ENCODE measurements around the gene RHOT1. TPM values are rescaled to one million over a fixed set of nuclear protein-coding genes. Genes with fewer than 3 reads are reported as not detected.
"Not testable (repeated sequence)": the region's sequence is repeated elsewhere in the genome, so short reads cannot be mapped to it uniquely, and the experiment has no call there.

RHOT1 gene
- total RNA-seq (2021; ENCODE audit: unreplicated experiment) (39.2 TPM), Bru-seq, nascent RNA (percentile 78 among the genes with signal in this experiment), BruChase-seq, experiment 1, labeled RNA remaining after a 2-hour chase (percentile 79 among the genes with signal in this experiment), BruChase-seq, experiment 2, labeled RNA remaining after a 6-hour chase (percentile 84 among the genes with signal in this experiment)
- polyA plus RNA-seq (2012; ENCODE audit: insufficient read length), result 23.5 TPM
- long read RNA-seq, transcript RHOT1-201 (19 exons, 3,133 nt), result major isoform, 11 of 69 reads
- long read RNA-seq, transcript RHOT1-204 (20 exons, 2,960 nt), result minor isoform, 7 of 69 reads
- long read RNA-seq, transcript RHOT1-205 (20 exons, 2,516 nt), result minor isoform, 5 of 69 reads
- long read RNA-seq, partial matches to known transcripts, result 30 of 69 reads
- long read RNA-seq, other reads (novel, unspliced or antisense), result 14 of 69 reads

DNA sequence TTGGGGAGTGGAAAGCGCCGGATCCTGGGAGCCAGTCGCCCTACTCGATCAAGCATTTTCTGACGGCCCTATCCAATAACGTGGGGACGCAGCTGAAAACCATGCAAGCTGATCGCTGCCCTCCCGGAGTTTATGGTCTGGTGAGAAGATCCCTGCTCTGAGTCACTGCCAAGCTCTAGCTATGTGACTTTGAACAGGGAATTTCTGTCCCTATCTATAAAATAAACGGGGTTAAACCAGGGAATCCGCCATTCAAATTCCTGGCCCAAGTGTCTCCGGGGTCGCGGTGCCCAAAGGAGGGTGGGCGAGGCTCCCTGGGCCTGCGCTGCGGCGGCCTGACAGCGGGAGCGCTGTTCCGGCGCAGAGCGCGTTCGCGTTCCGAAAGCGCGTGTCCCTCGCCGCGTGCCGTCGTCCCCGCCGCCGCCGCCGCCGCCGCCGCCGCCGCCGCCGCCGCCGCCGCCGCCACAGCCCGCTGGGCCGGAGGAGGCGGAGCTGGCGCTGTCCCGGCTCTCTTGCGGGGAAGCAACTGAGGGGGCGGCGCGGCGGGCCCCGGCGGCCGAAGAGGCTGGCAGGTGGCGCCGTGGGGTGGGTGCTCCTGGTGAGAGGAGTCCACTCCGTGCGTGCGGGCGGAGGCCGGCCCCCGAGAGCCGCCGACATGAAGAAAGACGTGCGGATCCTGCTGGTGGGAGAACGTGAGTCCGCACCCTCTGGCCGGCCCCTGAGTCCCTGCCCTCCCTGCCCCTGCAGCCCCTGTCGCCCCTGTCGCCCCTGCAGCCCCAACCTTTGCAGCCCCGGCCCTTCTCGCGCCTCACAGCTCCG lies at the start of gene RHOT1:
Gene RHOT1, plus strand, starts transcription at position 465 of the 819 bp plus-strand sequence. Its CDS starts 191 bp downstream, at position 656.
- peak within 1 kb of the TSS; percentile 94 for H3K27ac ChIP-seq (ENCODE audit: low read length)
- no peaks in the 10 kb centered on the region for H3K27me3 ChIP-seq (ENCODE audit: control insufficient read depth, insufficient read depth, low read length)
- TF ChIP-seq, protein P1, sequence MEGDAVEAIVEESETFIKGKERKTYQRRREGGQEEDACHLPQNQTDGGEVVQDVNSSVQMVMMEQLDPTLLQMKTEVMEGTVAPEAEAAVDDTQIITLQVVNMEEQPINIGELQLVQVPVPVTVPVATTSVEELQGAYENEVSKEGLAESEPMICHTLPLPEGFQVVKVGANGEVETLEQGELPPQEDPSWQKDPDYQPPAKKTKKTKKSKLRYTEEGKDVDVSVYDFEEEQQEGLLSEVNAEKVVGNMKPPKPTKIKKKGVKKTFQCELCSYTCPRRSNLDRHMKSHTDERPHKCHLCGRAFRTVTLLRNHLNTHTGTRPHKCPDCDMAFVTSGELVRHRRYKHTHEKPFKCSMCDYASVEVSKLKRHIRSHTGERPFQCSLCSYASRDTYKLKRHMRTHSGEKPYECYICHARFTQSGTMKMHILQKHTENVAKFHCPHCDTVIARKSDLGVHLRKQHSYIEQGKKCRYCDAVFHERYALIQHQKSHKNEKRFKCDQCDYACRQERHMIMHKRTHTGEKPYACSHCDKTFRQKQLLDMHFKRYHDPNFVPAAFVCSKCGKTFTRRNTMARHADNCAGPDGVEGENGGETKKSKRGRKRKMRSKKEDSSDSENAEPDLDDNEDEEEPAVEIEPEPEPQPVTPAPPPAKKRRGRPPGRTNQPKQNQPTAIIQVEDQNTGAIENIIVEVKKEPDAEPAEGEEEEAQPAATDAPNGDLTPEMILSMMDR (IDR thresholded peaks at IDR 0.05), result peak; percentile 86
- TF ChIP-seq SIN3A (IDR thresholded peaks at IDR 0.05; ENCODE audit: borderline replicate concordance, insufficient read depth, low read depth, low read length), result peak; percentile 92
- peak; percentile 61 for TF ChIP-seq POLR2AphosphoS5 (IDR thresholded peaks at IDR 0.05; ENCODE audit: low read depth, low read length)
- TF ChIP-seq, protein P2, sequence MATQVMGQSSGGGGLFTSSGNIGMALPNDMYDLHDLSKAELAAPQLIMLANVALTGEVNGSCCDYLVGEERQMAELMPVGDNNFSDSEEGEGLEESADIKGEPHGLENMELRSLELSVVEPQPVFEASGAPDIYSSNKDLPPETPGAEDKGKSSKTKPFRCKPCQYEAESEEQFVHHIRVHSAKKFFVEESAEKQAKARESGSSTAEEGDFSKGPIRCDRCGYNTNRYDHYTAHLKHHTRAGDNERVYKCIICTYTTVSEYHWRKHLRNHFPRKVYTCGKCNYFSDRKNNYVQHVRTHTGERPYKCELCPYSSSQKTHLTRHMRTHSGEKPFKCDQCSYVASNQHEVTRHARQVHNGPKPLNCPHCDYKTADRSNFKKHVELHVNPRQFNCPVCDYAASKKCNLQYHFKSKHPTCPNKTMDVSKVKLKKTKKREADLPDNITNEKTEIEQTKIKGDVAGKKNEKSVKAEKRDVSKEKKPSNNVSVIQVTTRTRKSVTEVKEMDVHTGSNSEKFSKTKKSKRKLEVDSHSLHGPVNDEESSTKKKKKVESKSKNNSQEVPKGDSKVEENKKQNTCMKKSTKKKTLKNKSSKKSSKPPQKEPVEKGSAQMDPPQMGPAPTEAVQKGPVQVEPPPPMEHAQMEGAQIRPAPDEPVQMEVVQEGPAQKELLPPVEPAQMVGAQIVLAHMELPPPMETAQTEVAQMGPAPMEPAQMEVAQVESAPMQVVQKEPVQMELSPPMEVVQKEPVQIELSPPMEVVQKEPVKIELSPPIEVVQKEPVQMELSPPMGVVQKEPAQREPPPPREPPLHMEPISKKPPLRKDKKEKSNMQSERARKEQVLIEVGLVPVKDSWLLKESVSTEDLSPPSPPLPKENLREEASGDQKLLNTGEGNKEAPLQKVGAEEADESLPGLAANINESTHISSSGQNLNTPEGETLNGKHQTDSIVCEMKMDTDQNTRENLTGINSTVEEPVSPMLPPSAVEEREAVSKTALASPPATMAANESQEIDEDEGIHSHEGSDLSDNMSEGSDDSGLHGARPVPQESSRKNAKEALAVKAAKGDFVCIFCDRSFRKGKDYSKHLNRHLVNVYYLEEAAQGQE (IDR thresholded peaks at IDR 0.05; ENCODE audit: insufficient read depth in 1 of 2, low read depth in 2 of 2, low read length in 1 of 2), result 0 out of 4 replicates have a peak, but pooled peaks of 1 of the 2 experiments have one; percentile 60
- 0 out of 2 replicates have a peak, but pooled peaks have one; percentile 18 for TF ChIP-seq TCF7L2 (IDR thresholded peaks at IDR 0.05; ENCODE audit: low read depth, low read length)
- peak within 1 kb of the TSS; percentile 95 to 100 for H3K4me3 ChIP-seq (ENCODE audit: low read depth in 2 of 2, low read length in 2 of 2)
- ChIA-PET POLR2A (interaction anchor here (0.6 kb wide), 1 partner anchor 12 kb away, joined by 9 read pairs; no protein-coding TSS in a partner anchor), CTCF (interaction anchor here (0.6 kb wide), 3 partner anchors 49 to 165 kb away, joined by 6 to 11 read pairs (median 8); no protein-coding TSS in a partner anchor)
- peak; percentile 85 for ATAC-seq
- intact Hi-C loops (cut with micrococcal nuclease; ENCODE audit: unreplicated experiment), result no loop called here
- H3K9me3 ChIP-seq (ENCODE audit: control insufficient read depth, insufficient read depth, low read depth, low read length), result no peaks in the 10 kb centered on the region
- no TSS peak for BruUV-seq (replicated peaks)
- peak; percentile 66 for DNase-seq (ENCODE audit: low read depth, low spot score)
- no peaks in the 10 kb centered on the region; the same call in 1 of the 2 replicates for H3K36me3 ChIP-seq (ENCODE audit: control insufficient read depth, insufficient read depth, low read length)
- H3K4me1 ChIP-seq (ENCODE audit: control insufficient read depth, insufficient read depth, low read length), result peaks cover 16% of the 10 kb centered on the region
- in situ Hi-C loops (cut with HindIII; ENCODE audit: low pct_unique_long_range_greater_than_20kb, low sequenced_read_pairs), result no loop called here

DNA sequence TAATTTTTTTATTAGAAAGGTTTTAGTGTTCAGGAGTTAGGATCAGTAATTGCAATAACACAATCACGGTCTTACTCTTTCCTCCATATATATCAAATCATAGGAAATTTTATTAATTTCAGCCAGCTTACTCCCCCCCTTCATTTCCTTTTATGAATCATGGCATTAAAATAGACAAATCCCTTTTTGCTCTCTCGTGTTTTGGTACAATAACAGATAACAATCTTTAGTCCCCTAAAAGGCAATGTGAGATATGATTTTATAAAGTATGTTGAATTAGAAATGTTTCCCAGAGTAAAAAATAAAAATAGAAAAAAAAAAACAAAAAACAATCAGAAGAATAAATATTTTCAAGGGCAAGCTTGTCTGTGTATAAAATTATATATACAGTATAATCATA lies 42.6 kb upstream of the RHOT1 start:
- Histone ChIP-seq H3K27me3 (ENCODE audit: control insufficient read depth, insufficient read depth, low read length) (no peaks in the 10 kb centered on the region), H3K4me3 (ENCODE audit: low read depth in 2 of 2, low read length in 2 of 2) (no peak overlapping the region), H3K27ac (ENCODE audit: low read length) (no peak overlapping the region), H3K4me1 (ENCODE audit: control insufficient read depth, insufficient read depth, low read length) (peaks cover 23% of the 10 kb centered on the region), H3K9me3 (ENCODE audit: control insufficient read depth, insufficient read depth, low read depth, low read length) (no peaks in the 10 kb centered on the region), H3K36me3 (ENCODE audit: control insufficient read depth, insufficient read depth, low read length) (no peaks in the 10 kb centered on the region)
- ChIA-PET CTCF (no interaction called here), POLR2A (no interaction called here)
- no peak for ATAC-seq
- no TSS peak for BruUV-seq (replicated peaks)
- TF ChIP-seq, protein P2 (IDR thresholded peaks at IDR 0.05; ENCODE audit: insufficient read depth in 1 of 2, low read depth in 2 of 2, low read length in 1 of 2), result no peak
- TF ChIP-seq TCF7L2 (IDR thresholded peaks at IDR 0.05; ENCODE audit: low read depth, low read length), result no peak
- TF ChIP-seq POLR2AphosphoS5 (IDR thresholded peaks at IDR 0.05; ENCODE audit: low read depth, low read length), result no peak
- TF ChIP-seq, protein P1 (IDR thresholded peaks at IDR 0.05), result no peak
- no peak for TF ChIP-seq SIN3A (IDR thresholded peaks at IDR 0.05; ENCODE audit: borderline replicate concordance, insufficient read depth, low read depth, low read length)
- intact Hi-C loops (cut with micrococcal nuclease; ENCODE audit: unreplicated experiment), result no loop called here
- in situ Hi-C loops (cut with HindIII; ENCODE audit: low pct_unique_long_range_greater_than_20kb, low sequenced_read_pairs), result no loop called here
- DNase-seq (ENCODE audit: low read depth, low spot score), result no peak

DNA sequence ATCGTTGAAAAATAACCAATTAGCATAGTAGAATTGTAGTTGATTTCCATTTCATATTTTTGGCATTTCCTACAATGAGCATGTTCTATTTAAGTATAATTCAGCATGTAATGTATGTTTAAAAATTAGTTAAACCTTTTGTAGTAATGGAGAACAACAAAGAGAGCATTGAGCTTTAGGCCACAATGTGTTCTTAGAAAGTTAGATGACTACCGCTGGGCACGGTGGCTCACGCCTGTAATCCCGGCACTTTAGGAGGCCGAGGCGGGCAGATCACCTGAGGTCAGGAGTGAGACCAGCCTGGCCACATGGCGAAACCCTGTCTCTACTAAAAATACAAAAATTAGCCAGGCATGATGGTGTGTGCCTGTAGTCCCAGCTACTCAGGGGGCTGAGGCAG lies 42.0 kb upstream of the RHOT1 start:
- H3K36me3 ChIP-seq (ENCODE audit: control insufficient read depth, insufficient read depth, low read length); intact Hi-C loops (cut with micrococcal nuclease; ENCODE audit: unreplicated experiment); in situ Hi-C loops (cut with HindIII; ENCODE audit: low pct_unique_long_range_greater_than_20kb, low sequenced_read_pairs); ATAC-seq; CTCF ChIA-PET; H3K4me3 ChIP-seq (ENCODE audit: low read depth in 2 of 2, low read length in 2 of 2); BruUV-seq (replicated peaks); H3K9me3 ChIP-seq (ENCODE audit: control insufficient read depth, insufficient read depth, low read depth, low read length); DNase-seq (ENCODE audit: low read depth, low spot score); POLR2A ChIA-PET; H3K27me3 ChIP-seq (ENCODE audit: control insufficient read depth, insufficient read depth, low read length): not testable (repeated sequence)
- H3K4me1 ChIP-seq (ENCODE audit: control insufficient read depth, insufficient read depth, low read length), result peaks cover 23% of the 10 kb centered on the region
- 0 out of 2 replicates have a peak overlapping the region, but pooled peaks have one; percentile 37 for H3K27ac ChIP-seq (ENCODE audit: low read length)

Data from Panc1 (cell line).